ENCODE data around the gene RDH14. TPM values are rescaled to one million over a fixed set of nuclear protein-coding genes. Genes with fewer than 3 reads are reported as not detected.

Gene RDH14
- total RNA-seq, 1 experiment from 2014 or later: 15.4 TPM

DNA sequence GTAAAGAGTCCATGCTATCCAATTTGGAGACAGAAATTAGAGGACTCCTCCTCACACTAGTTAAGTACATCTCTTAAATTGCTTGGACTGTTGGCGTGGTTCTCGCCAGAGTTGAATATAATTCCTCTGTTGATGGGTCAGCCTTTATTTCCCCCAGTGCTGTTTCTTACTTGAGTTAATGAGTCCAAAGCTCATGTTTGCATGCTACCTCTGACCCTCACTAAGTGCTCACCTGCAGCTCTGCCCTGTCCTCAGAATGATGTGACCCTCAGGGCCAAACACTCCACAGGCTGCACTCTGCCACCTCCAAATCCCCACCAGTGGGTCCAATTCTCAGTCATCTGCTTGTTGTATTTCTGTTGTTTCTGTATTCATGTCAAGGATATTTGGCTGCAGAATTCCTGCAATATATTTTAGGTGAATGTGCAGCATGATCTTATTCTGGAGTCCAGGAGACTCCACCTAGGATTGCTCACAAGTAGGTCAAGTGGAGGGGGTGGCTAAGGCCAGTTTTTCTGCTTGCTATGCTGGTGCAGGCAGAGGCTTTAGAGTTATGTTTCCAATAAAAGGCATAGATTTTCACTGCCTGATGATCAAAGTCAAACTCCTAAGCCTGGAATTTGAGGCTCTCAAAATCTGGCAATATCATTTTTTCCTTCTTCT, 37.8 kb downstream of the RDH14 start:
- DNase-seq (ENCODE audit: low read depth, low spot score) (no peak), ATAC-seq (no peak)
- in situ Hi-C loops (cut with HindIII; ENCODE audit: low pct_unique_long_range_greater_than_20kb, low sequenced_read_pairs): no loop called here
- no peaks in the 10 kb centered on the region for H3K36me3 ChIP-seq (ENCODE audit: control insufficient read depth, insufficient read depth, low read length)
- BruUV-seq (replicated peaks): no TSS peak
- TF ChIP-seq REST (IDR thresholded peaks at IDR 0.05; ENCODE audit: insufficient read depth in 1 of 2, low read depth in 2 of 2, low read length in 1 of 2) (no peak), SIN3A (IDR thresholded peaks at IDR 0.05; ENCODE audit: borderline replicate concordance, insufficient read depth, low read depth, low read length) (no peak), POLR2AphosphoS5 (IDR thresholded peaks at IDR 0.05; ENCODE audit: low read depth, low read length) (no peak), TCF7L2 (IDR thresholded peaks at IDR 0.05; ENCODE audit: low read depth, low read length) (no peak), CTCF (IDR thresholded peaks at IDR 0.05) (no peak)
- no peaks in the 10 kb centered on the region for H3K9me3 ChIP-seq (ENCODE audit: control insufficient read depth, insufficient read depth, low read depth, low read length)
- intact Hi-C loops (cut with micrococcal nuclease; ENCODE audit: unreplicated experiment): loop anchor here (5.0 kb wide), 1 partner anchor 230 kb away; no protein-coding TSS in a partner anchor
- ChIA-PET POLR2A (no interaction called here), CTCF (no interaction called here)
- no peaks in the 10 kb centered on the region; the same call in 1 of the 2 replicates for H3K27me3 ChIP-seq (ENCODE audit: control insufficient read depth, insufficient read depth, low read length)
- no peak overlapping the region for H3K4me3 ChIP-seq (ENCODE audit: low read depth in 2 of 2, low read length in 2 of 2)
- peaks cover 3% of the 10 kb centered on the region; the same call in 1 of the 2 replicates for H3K4me1 ChIP-seq (ENCODE audit: control insufficient read depth, insufficient read depth, low read length)
- H3K27ac ChIP-seq (ENCODE audit: low read length): no peak overlapping the region

GRCh38 chr2:18520451-18521425, 39.7 kb downstream of the RDH14 start:
- in situ Hi-C loops (cut with HindIII; ENCODE audit: low pct_unique_long_range_greater_than_20kb, low sequenced_read_pairs) (no loop called here), intact Hi-C loops (cut with micrococcal nuclease; ENCODE audit: unreplicated experiment) (loop anchor here (2.0 to 5.0 kb wide), 3 partner anchors 232 to 1342 kb away; no protein-coding TSS in a partner anchor)
- peaks cover 3% of the 10 kb centered on the region; the same call in 1 of the 2 replicates for H3K4me1 ChIP-seq (ENCODE audit: control insufficient read depth, insufficient read depth, low read length)
- no peaks in the 10 kb centered on the region for H3K36me3 ChIP-seq (ENCODE audit: control insufficient read depth, insufficient read depth, low read length)
- CTCF ChIA-PET: interaction anchor here (0.6 to 0.7 kb wide), 2 partner anchors 59 to 1213 kb away, joined by 3 to 4 read pairs; no protein-coding TSS in a partner anchor
- no TSS peak for BruUV-seq (replicated peaks)
- H3K4me3 ChIP-seq (ENCODE audit: low read depth in 2 of 2, low read length in 2 of 2): no peak overlapping the region; a peak in 1 of 4 replicates
- H3K9me3 ChIP-seq (ENCODE audit: control insufficient read depth, insufficient read depth, low read depth, low read length): no peaks in the 10 kb centered on the region
- TF ChIP-seq REST (IDR thresholded peaks at IDR 0.05; ENCODE audit: insufficient read depth in 1 of 2, low read depth in 2 of 2, low read length in 1 of 2) (no peak), TCF7L2 (IDR thresholded peaks at IDR 0.05; ENCODE audit: low read depth, low read length) (no peak), CTCF (IDR thresholded peaks at IDR 0.05) (peak; percentile 95), SIN3A (IDR thresholded peaks at IDR 0.05; ENCODE audit: borderline replicate concordance, insufficient read depth, low read depth, low read length) (no peak), POLR2AphosphoS5 (IDR thresholded peaks at IDR 0.05; ENCODE audit: low read depth, low read length) (no peak)
- DNase-seq (ENCODE audit: low read depth, low spot score): peak; percentile 50
- ATAC-seq: peak; percentile 95
- POLR2A ChIA-PET: no interaction called here
- no peak overlapping the region for H3K27ac ChIP-seq (ENCODE audit: low read length)
- H3K27me3 ChIP-seq (ENCODE audit: control insufficient read depth, insufficient read depth, low read length): no peaks in the 10 kb centered on the region; the same call in 1 of the 2 replicates
